Heart left ventricle (tissue), 16 donors: Measurements from ENCODE around the gene YPEL2. TPM values are rescaled to one million over a fixed set of nuclear protein-coding genes. Genes with fewer than 3 reads are reported as not detected.

Source experiments
- ATAC-seq, 4 donors: fragments of 200-7000 bp; cut with Tn5 transposase; one replicate each; pipeline ENCODE4 v1.9.1; 2020 to 2022; ENCODE audit warnings: moderate library complexity in 4 of 4, mild to moderate bottlenecking in 3 of 4, moderate number of reproducible peaks in 1 of 4
- DNase-seq, 5 donors: peaks; one replicate each; pipeline ENCODE4 v3.0.0-alpha.2; 2020
- H3K27ac ChIP-seq, 12 donors: fragments of 200-600 bp; sonication (generic) in 4 of 12; one replicate each; pipeline versions ENCODE4 v1.5.0 to v1.8.0; 2016 to 2022; ENCODE audit warnings: mild to moderate bottlenecking in 2 of 12
- H3K27me3 ChIP-seq, 9 donors: fragments of 200-600 bp; sonication (generic) in 2 of 9; one replicate each; pipeline versions ENCODE4 v1.5.1 to v1.8.0; 2016 to 2022; ENCODE audit warnings: mild to moderate bottlenecking in 3 of 9
- H3K36me3 ChIP-seq, 9 donors: fragments of 200-600 bp; sonication (generic) in 2 of 9; one replicate each; pipeline versions ENCODE4 v1.5.0 to v1.8.0; 2018 to 2022; ENCODE audit warnings: mild to moderate bottlenecking in 2 of 9
- H3K4me1 ChIP-seq, 12 donors: fragments of 200-600 bp; sonication (generic) in 4 of 12; one replicate each; pipeline versions ENCODE4 v1.5.0 to v1.8.0; 2016 to 2022; ENCODE audit warnings: mild to moderate bottlenecking in 3 of 12
- H3K4me3 ChIP-seq, 12 donors: fragments of 200-600 bp; sonication (generic) in 4 of 12; one replicate each; pipeline versions ENCODE4 v1.5.0 to v1.8.0; 2017 to 2022; ENCODE audit warnings: mild to moderate bottlenecking in 9 of 12, moderate library complexity in 4 of 12
- H3K9me3 ChIP-seq, 12 donors: fragments of 200-600 bp; sonication (generic) in 4 of 12; one replicate each; pipeline versions ENCODE4 v1.5.0 to v1.8.0; 2016 to 2022; ENCODE audit warnings: mild to moderate bottlenecking in 1 of 12
- POLR2A ChIP-seq, 2 donors: fragments of 450-650 bp; IDR thresholded peaks; one replicate each; pipeline ENCODE4 v1.6.1; 2017; ENCODE audit warnings: antibody characterized with exemption in 2 of 2, mild to moderate bottlenecking in 2 of 2, moderate library complexity in 2 of 2
- WGBS, 4 donors: extraction: QIAGEN DNeasy Blood & Tissue Kit in 2 of 4; methylation state at CpG; one replicate each; pipeline versions ENCODE4 v1.1.5 to v1.1.7; 2013 to 2018; 5-methylcytosine and 5-hydroxymethylcytosine counted together
- intact Hi-C, 10 donors: fragments of 100-400 bp; cut with DNase I; formaldehyde crosslinking; loops; one replicate each; pipeline versions ENCODE4 v1.11.1 to v1.14.2; 2022
- polyA plus RNA-seq, 2 donors: library from polyadenylated mRNA; stranded (reverse); fragments of 200-250 nt; gene quantifications; one replicate each; pipeline ENCODE4 v1.2.3, GENCODE V29; 2013
- total RNA-seq, 9 donors: library from RNA; depleted of rRNA in 2 of 9; stranded (reverse); fragments of >200 nt in 2 of 9; fragmentation: NEBNext Ultra II Directional in 3 of 9; extraction: Animal tissue kit (Norgen Biotek cat#: 25700) in 3 of 9; gene quantifications; one replicate each; pipeline versions ENCODE4 v1.1.0 to v1.2.4, GENCODE V29; 2016 to 2023
- TF ChIP-seq, protein P1 (sequence below), 12 donors: fragments of 200-600 bp; sonication (generic) in 4 of 12; IDR thresholded peaks; one replicate each; pipeline versions ENCODE4 v1.5.0 to v1.8.0; 2018 to 2022; ENCODE audit warnings: antibody characterized with exemption in 12 of 12, mild to moderate bottlenecking in 5 of 12
- donor health status: ischemic (EF 13 %, LVEDD 7.1; RV severe dilation, severe dysfunction).
- donor health status: healthy with polysubstance abuse.
- donor health status: DM: no; HTN: yes; CAD: no.
- donor health status: DM: no; HTN: no; CAD: no.
- donor health status: ischemic (EF 25% LVEDD 6.9; RV normal size, moderate dysfunction).
- donor health status: ischemic (EF 25% LVEDD 5.7; RV mildly dilated, moderate dysfunction).
- donor health status: healthy.
- donor health status: DM: yes; HTN: yes; CAD: no.
- donor health status: ischemic (EF 35%, LVEDD 5.7; RV mildly dilated, moderate dysfunction).
- donor health status: nonischemic (EF 11% LVEDD 7.7; RV severe dilation, severe dysfunction).
- donor health status: DM: yes; HTN: yes; CAD: no.
- donor health status: PGD.
- donor health status: ischemic (EF 29% LVEDD 5.4; RV normal size, mild dysfunction).
- donor health status: nonischemic (EF 23%, LVEDD 6.1; RV moderate dilation, normal function).

YPEL2 gene
- total and polyA plus RNA-seq, 11 donors: 11.6 to 65.5 (median 33.9) TPM

DNA sequence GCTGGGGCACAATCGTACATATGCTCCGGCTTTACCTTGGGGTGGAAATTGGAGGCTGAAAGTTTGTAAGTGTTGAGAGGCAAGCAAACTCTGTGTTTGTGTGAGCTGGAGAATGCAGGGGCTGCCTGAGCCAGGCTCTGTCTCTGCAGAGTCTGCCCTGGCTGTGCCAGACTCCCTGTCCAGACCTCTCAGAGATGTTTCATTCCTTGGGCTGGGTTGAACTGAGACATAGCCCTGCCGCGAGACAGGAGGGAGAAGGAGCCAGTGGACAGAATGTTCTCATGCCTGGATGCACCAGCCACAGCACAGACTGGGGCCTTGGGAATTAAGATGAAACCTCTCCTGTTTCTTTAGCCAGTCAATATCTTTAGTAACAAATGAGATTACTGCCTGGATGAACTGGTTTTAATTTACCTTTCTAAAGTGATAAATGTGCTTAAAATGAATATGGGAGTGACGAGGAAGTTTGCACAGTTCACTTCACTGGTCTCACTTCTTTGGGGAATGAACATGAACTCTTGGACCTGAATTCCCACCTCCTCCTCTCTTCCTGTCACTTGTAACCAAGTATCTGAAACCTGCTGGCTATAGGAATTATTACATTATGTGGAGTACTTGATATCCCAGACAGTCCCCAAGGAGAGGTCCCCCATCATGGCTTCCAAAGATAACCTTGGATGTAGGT lies 40.1 kb downstream of the YPEL2 start:
- WGBS, 4 donors: 16 to 33% (median 28%) methylated on average over 5 of the region's 5 CpGs
- intact Hi-C loops: loop anchor here in 7 of 10 donors (2.0 to 5.0 kb wide), 5 partner anchors 34 to 56 kb away; partner anchors contain the start of gene YPEL2 (in 1 of the 7)
- ATAC-seq: peak; percentile 22 to 61 (median 41)
- DNase-seq: peak in 3 of 5 donors; percentile 63 to 77 (median 71)
- Histone ChIP-seq H3K9me3 (no peaks in the 10 kb centered on the region), H3K4me1 (peaks cover 48 to 100% (median 98%) of the 10 kb centered on the region in 12 donors), H3K4me3 (peak overlapping the region in 5 of 12 donors; percentile 2 to 36 (median 4)), H3K27ac (peak overlapping the region; percentile 89 to 99 (median 94)), H3K27me3 (no peaks in the 10 kb centered on the region), H3K36me3 (no peaks in the 10 kb centered on the region)
- peak in 1 of 2 donors; percentile 31 for TF ChIP-seq POLR2A (IDR thresholded peaks at IDR 0.05)
- TF ChIP-seq, protein P1, sequence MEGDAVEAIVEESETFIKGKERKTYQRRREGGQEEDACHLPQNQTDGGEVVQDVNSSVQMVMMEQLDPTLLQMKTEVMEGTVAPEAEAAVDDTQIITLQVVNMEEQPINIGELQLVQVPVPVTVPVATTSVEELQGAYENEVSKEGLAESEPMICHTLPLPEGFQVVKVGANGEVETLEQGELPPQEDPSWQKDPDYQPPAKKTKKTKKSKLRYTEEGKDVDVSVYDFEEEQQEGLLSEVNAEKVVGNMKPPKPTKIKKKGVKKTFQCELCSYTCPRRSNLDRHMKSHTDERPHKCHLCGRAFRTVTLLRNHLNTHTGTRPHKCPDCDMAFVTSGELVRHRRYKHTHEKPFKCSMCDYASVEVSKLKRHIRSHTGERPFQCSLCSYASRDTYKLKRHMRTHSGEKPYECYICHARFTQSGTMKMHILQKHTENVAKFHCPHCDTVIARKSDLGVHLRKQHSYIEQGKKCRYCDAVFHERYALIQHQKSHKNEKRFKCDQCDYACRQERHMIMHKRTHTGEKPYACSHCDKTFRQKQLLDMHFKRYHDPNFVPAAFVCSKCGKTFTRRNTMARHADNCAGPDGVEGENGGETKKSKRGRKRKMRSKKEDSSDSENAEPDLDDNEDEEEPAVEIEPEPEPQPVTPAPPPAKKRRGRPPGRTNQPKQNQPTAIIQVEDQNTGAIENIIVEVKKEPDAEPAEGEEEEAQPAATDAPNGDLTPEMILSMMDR (IDR thresholded peaks at IDR 0.05): no peak

- WGBS, 4 donors: 4 to 14% (median 10%) methylated on average over 2 of the region's 2 CpGs
- intact Hi-C loops: loop anchor here in 6 of 10 donors (5.0 kb wide), 4 partner anchors 35 to 55 kb away; partner anchors contain the start of gene YPEL2 (in 1 of the 6)
- H3K27ac ChIP-seq: peak overlapping the region; percentile 89 to 99 (median 94)
- no peaks in the 10 kb centered on the region for H3K27me3 ChIP-seq
- H3K36me3 ChIP-seq: no peaks in the 10 kb centered on the region
- ATAC-seq (peak; percentile 75 to 88 (median 81)), DNase-seq (peak in 4 of 5 donors; percentile 50 to 74 (median 58))
- TF ChIP-seq, protein P1 (IDR thresholded peaks at IDR 0.05): no peak
- TF ChIP-seq POLR2A (IDR thresholded peaks at IDR 0.05): peak in 1 of 2 donors; percentile 16
- H3K4me1 ChIP-seq: peaks cover 48 to 100% (median 98%) of the 10 kb centered on the region in 12 donors
- H3K9me3 ChIP-seq: no peaks in the 10 kb centered on the region
- H3K4me3 ChIP-seq: peak overlapping the region in 5 of 12 donors; percentile 4 to 36 (median 24)
Observed at GRCh38 chr17:59372138-59372751, 40.8 kb downstream of the YPEL2 start.

- Histone ChIP-seq H3K27ac (peak overlapping the region; percentile 77 to 99 (median 94)), H3K9me3 (no peaks in the 10 kb centered on the region), H3K4me1 (peaks cover 45 to 100% (median 97%) of the 10 kb centered on the region in 12 donors), H3K4me3 (no peak overlapping the region), H3K36me3 (no peaks in the 10 kb centered on the region), H3K27me3 (no peaks in the 10 kb centered on the region)
- ATAC-seq: peak in 3 of 4 donors; percentile 16 to 33 (median 31)
- WGBS, 4 donors: 43 to 60% (median 48%) methylated on average over 5 of the region's 5 CpGs
- TF ChIP-seq, protein P1 (IDR thresholded peaks at IDR 0.05): no peak
- no peak for TF ChIP-seq POLR2A (IDR thresholded peaks at IDR 0.05)
- intact Hi-C loops: loop anchor here in 6 of 10 donors (5.0 kb wide), 4 partner anchors 37 to 53 kb away; partner anchors contain the start of gene YPEL2 (in 1 of the 6)
- no peak for DNase-seq
Observed at GRCh38 chr17:59373882-59374495, 42.5 kb downstream of the YPEL2 start.
